Ectodermal cell (in vitro differentiated cells): ENCODE data around the gene ADISSP. TPM values are rescaled to one million over a fixed set of nuclear protein-coding genes. Genes with fewer than 3 reads are reported as not detected.

Experiments
- H3K27ac ChIP-seq: 2 replicates; pipeline ENCODE4 v1.7.0; 2013; ENCODE audit warnings: mild to moderate bottlenecking, low read depth, low read length; ENCODE audit not compliant: insufficient read depth, poor library complexity, severe bottlenecking
- H3K27me3 ChIP-seq: 2 replicates; pipeline ENCODE4 v1.7.0; 2013; ENCODE audit warnings: mild to moderate bottlenecking, low read length; ENCODE audit not compliant: insufficient read depth, control insufficient read depth, poor library complexity, severe bottlenecking
- H3K36me3 ChIP-seq: one replicate; pipeline ENCODE4 v1.7.0; 2013; ENCODE audit warnings: low read length; ENCODE audit not compliant: control insufficient read depth, insufficient read depth
- H3K4me1 ChIP-seq: one replicate; pipeline ENCODE4 v1.7.0; 2013; ENCODE audit warnings: low read length; ENCODE audit not compliant: control insufficient read depth, insufficient read depth
- H3K4me3 ChIP-seq: 2 replicates; pipeline ENCODE4 v1.7.0; 2013; ENCODE audit warnings: low read depth, low read length, control low read depth; ENCODE audit not compliant: insufficient read depth
- H3K9me3 ChIP-seq: 2 replicates; pipeline ENCODE4 v1.7.0; 2013; ENCODE audit warnings: mild to moderate bottlenecking, low read length, moderate library complexity; ENCODE audit not compliant: control insufficient read depth
- WGBS, 2 experiments: methylation state at CpG; one replicate each; pipeline ENCODE4 v1.1.7; 2013; ENCODE audit warnings: missing lambda C conversion rate in 2 of 2; 5-methylcytosine and 5-hydroxymethylcytosine counted together
- polyA plus RNA-seq, 4 experiments: library from polyadenylated mRNA; stranded (reverse); fragments of 50-300 nt; gene quantifications; one replicate each; pipeline ENCODE4 v1.2.3, GENCODE V29; 2013

ADISSP gene
- 70.7 TPM for polyA plus RNA-seq (2013, experiment 1 of 4)
- 65.2 TPM for polyA plus RNA-seq (2013, experiment 2 of 4)
- 60.6 TPM for polyA plus RNA-seq (2013, experiment 3 of 4)
- 73.5 TPM for polyA plus RNA-seq (2013, experiment 4 of 4)

DNA sequence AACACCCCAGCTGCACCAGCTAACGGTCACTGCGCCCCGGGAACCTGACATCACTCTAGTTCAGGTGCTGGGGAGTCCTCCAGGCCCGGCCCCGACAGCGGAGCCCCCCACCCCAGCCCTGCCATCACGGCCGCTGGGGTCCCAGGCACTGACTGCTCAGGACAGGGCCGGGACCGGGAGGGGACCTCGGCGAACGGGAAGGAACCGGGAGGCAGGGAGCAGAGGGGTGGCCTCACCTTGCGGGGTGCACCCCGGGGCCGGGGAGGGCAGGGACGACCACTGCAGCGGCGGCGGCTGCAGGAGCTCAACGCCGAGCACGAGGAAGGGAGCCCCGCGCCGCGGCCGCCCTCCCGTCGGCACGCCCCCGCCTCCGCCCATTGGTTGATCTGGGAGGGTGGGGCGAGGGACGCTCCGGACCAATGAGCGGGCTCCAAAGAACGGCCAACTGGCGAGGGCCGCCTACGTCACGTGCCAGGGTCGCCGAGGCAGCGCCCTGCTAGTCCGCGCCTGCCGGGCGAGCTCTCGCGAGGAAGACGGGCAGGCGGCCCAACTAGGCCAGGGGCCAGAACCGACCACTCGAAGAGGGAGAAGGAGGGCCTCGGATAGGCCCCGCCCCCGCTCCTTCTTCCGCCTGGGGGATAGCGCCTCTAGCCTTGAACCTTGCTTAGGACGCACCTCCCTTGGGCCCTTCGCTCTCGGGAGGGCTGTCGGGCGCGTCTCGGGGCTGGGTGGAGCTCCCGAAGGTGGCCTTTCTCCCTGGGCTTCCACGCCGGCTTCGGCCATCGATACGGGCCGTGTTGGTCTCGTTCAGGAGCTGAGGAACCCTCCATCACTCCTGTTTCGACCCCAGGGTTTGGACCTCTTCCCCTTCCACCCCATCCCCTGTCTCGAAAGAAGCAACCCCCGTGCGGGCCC, at the start of gene ADISSP:
Gene ADISSP (minus strand): TSS at position 327 of the 915 bp plus-strand sequence. CDS start 7,653 bp downstream, outside the sequence.
- 0% methylated on average over 80 of the region's 80 CpGs for WGBS, 2 experiments
- no peaks in the 10 kb centered on the region for H3K36me3 ChIP-seq
- H3K27ac ChIP-seq = peak within 1 kb of the TSS; percentile 97

DNA sequence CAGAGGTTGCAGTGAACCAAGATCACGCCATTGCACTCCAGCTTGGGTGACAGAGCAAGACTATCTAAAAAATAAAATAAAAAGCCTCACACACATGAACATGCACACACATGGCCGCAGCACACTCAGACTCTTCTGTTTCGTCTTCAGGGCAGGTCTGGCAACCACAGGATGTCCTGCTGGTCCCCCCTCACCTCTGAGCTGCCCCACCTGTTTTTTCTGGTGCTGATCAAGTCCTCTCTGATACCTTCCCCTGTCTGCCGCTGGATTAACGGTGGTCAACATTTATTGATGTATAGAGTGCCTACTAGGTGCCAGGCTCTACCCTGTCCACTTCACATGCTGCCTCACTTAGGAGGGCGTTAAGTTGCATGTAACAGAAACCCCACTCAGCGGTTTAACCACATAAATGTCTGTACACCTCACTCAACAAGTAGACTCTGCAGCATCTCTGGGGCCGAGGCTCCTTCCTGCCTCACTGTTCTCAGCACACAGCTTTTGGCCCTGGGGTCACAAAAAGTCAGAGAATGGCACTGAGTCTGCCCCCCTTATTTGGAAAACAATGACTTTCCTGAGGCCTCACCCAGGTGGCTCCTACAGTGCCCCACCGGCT, 48.3 kb upstream of the ADISSP start:
- Histone ChIP-seq H3K4me1 (peaks cover 9% of the 10 kb centered on the region), H3K27me3 (no peaks in the 10 kb centered on the region), H3K9me3 (no peaks in the 10 kb centered on the region), H3K4me3 (no peak overlapping the region), H3K36me3 (no peaks in the 10 kb centered on the region), H3K27ac (no peak overlapping the region)
- WGBS, 2 experiments = 83% methylated on average over 9 of the region's 9 CpGs

More for the DNA sequence above, at the start of gene ADISSP:
- Histone ChIP-seq H3K9me3 (no peaks in the 10 kb centered on the region), H3K27me3 (peaks cover 7% of the 10 kb centered on the region), H3K4me1 (peaks cover 15% of the 10 kb centered on the region), H3K4me3 (peak within 1 kb of the TSS; percentile 79)

- Histone ChIP-seq H3K4me1 (peaks cover 9% of the 10 kb centered on the region), H3K4me3 (no peak overlapping the region), H3K27me3 (no peaks in the 10 kb centered on the region), H3K36me3 (no peaks in the 10 kb centered on the region), H3K9me3 (no peaks in the 10 kb centered on the region), H3K27ac (no peak overlapping the region)
- WGBS, 2 experiments = 89 to 91% methylated on average over 7 of the region's 7 CpGs
Measured at GRCh38 chr20:3814928-3815495, 47.5 kb upstream of the ADISSP start.

GRCh38 chr20:3813848-3814581, 46.5 kb upstream of the ADISSP start:
- no peak overlapping the region for H3K4me3 ChIP-seq
- no peaks in the 10 kb centered on the region for H3K36me3 ChIP-seq
- peaks cover 6% of the 10 kb centered on the region for H3K4me1 ChIP-seq
- H3K27ac ChIP-seq = no peak overlapping the region
- H3K9me3 ChIP-seq = no peaks in the 10 kb centered on the region
- H3K27me3 ChIP-seq = no peaks in the 10 kb centered on the region
- 92 to 95% methylated on average over 11 of the region's 12 CpGs for WGBS, 2 experiments

DNA sequence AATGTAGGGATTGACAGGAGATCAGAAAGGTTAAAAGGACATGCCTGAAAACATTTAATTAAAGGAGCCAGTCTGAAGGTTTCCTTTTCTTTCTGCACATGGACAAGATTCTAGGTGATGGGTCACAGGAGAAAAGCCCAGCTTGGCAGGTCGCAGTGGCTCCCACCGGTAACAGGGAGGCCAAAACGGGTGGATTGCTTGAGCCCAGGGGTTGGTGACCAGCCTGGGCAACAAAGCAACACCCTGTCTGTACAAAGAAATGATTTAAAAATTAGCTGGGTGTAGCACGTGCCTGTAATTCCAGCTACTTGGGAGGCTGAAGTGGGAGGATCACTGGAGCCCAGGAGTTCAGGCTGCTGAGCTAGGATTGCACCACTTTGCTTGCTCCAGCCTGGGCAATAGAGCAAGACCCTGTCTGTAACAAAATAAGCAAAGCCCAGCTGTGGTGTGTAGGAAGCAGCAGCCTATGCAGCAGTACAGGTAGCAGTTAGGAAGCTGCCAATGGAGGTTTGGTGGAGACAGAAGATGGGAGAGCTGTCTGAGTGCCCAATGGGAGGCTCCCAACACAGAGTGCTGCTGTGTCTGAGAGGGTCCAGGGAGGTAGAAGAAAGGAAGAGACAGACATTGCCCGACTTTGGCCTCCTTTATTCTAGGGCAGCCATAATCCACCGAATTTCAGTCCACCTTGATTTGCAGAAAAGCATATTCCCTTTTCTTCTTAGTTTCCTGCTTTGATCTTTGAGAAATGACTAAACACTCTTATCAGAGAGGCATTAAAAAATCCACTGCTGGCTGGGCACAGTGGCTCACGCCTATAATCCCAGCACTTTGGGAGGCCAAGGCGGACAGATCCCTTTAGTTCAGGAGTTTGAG, 45.7 kb upstream of the ADISSP start:
- Histone ChIP-seq H3K9me3 (no peaks in the 10 kb centered on the region), H3K36me3 (no peaks in the 10 kb centered on the region), H3K4me1 (peaks cover 6% of the 10 kb centered on the region), H3K27ac (no peak overlapping the region), H3K4me3 (no peak overlapping the region), H3K27me3 (no peaks in the 10 kb centered on the region)
- 90 to 92% methylated on average over 8 of the region's 8 CpGs for WGBS, 2 experiments

- H3K27ac ChIP-seq = no peak overlapping the region
- H3K4me3 ChIP-seq = no peak overlapping the region
- H3K36me3 ChIP-seq = no peaks in the 10 kb centered on the region
- H3K27me3 ChIP-seq = no peaks in the 10 kb centered on the region
- 83 to 97% methylated on average over 9 of the region's 9 CpGs for WGBS, 2 experiments
- peaks cover 14% of the 10 kb centered on the region for H3K4me1 ChIP-seq
- H3K9me3 ChIP-seq = no peaks in the 10 kb centered on the region
Measured at GRCh38 chr20:3812259-3812681, 44.7 kb upstream of the ADISSP start.

GRCh38 chr20:3811467-3812258, 44.1 kb upstream of the ADISSP start:
- Histone ChIP-seq H3K4me3 (no peak overlapping the region), H3K4me1 (peaks cover 17% of the 10 kb centered on the region), H3K9me3 (no peaks in the 10 kb centered on the region), H3K27ac (no peak overlapping the region), H3K27me3 (no peaks in the 10 kb centered on the region), H3K36me3 (no peaks in the 10 kb centered on the region)
- WGBS, 2 experiments = 83 to 85% methylated on average over 20 of the region's 20 CpGs

DNA sequence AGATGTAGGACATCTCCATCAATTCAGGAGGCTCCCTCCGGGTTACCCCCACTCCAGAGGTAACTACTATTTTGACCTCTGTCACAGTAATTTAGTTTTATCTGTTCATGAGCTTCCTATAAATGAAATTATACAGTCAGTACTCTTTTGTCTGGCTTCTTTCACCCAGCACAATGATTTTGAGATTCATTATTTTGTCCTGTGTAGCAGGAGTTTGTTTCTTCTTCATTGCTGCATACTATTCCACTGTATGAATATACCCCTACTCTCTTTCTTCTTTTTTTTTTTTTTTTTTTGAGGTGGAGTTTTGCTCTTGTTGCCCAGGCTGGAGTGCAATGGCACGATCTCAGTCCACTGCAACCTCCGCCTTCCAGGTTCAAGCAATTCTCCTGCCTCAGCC, 41.0 kb upstream of the ADISSP start:
- Histone ChIP-seq H3K4me1 (peaks cover 17% of the 10 kb centered on the region), H3K36me3 (no peaks in the 10 kb centered on the region), H3K27me3 (no peaks in the 10 kb centered on the region), H3K9me3 (no peaks in the 10 kb centered on the region), H3K4me3 (no peak overlapping the region), H3K27ac (no peak overlapping the region)
- WGBS, 2 experiments = 89 to 97% methylated on average over 3 of the region's 3 CpGs
